Kidney capillary endothelial cell (primary cell): Measurements from ENCODE around the gene PAIP2.

Experiments
- DNase-seq: peaks from one replicate; pipeline ENCODE4 v3.0.0-alpha.2; 2018; ENCODE audit warnings: low spot score

The PAIP2 gene

GRCh38 chr5:139410993-139411828 is 69.6 kb downstream of the PAIP2 start:
- no peak for DNase-seq

GRCh38 chr5:139413153-139413552 is 71.5 kb downstream of the PAIP2 start:
- DNase-seq, result no peak

GRCh38 chr5:139413963-139414362 is 72.3 kb downstream of the PAIP2 start:
- DNase-seq, result no peak

- no peak for DNase-seq
Observed at GRCh38 chr5:139414581-139415130, 73.0 kb downstream of the PAIP2 start.

- no peak for DNase-seq
Observed at GRCh38 chr5:139415221-139415861, 73.7 kb downstream of the PAIP2 start.

GRCh38 chr5:139415869-139416268 is 74.2 kb downstream of the PAIP2 start:
- no peak for DNase-seq

- DNase-seq, result no peak
Observed at GRCh38 chr5:139416651-139417050, 75.0 kb downstream of the PAIP2 start.

GRCh38 chr5:139417214-139417613 is 75.6 kb downstream of the PAIP2 start:
- no peak for DNase-seq

GRCh38 chr5:139418793-139419192 is 77.1 kb downstream of the PAIP2 start:
- DNase-seq, result no peak
